Measurements from ENCODE around the gene MERTK. TPM values are rescaled to one million over a fixed set of nuclear protein-coding genes. Genes with fewer than 3 reads are reported as not detected.

MERTK gene
- total RNA-seq, 4 donors from 2014 or later: 3.4 to 9.7 (median 4.9) TPM

DNA sequence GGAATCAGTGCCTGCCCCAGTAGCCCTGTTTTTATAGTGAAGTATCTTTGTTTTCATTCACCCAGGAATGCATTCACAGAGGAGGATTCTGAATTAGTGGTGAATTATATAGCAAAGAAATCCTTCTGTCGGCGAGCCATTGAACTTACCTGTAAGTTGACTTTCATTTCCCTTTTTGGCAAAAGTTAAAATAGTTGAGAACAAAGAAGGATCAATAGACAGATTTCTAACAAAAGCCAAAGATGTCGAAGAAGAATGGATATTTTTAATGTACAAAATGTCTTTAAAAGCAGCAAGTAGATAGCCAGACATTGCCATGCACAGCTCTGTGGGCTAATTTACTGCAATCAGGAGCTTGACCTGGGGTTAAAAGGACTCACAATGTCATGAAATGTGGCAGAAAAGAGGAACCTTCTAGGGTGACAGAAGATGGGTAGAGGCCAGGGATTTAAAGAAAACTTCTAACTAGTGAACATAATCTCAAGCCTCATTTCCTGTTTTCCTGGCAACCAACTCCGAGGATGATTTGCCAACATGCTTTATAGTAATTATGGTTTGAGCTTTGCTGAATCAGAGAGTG is 102.8 kb downstream of the MERTK start:
- DNase-seq (ENCODE audit: low spot score in 2 of 2): no peak
- H3K4me3 ChIP-seq (ENCODE audit: low read depth, poor library complexity, severe bottlenecking): no peak overlapping the region
- no peak for TF ChIP-seq POLR2A (IDR thresholded peaks at IDR 0.05)
- TF ChIP-seq, protein P1, sequence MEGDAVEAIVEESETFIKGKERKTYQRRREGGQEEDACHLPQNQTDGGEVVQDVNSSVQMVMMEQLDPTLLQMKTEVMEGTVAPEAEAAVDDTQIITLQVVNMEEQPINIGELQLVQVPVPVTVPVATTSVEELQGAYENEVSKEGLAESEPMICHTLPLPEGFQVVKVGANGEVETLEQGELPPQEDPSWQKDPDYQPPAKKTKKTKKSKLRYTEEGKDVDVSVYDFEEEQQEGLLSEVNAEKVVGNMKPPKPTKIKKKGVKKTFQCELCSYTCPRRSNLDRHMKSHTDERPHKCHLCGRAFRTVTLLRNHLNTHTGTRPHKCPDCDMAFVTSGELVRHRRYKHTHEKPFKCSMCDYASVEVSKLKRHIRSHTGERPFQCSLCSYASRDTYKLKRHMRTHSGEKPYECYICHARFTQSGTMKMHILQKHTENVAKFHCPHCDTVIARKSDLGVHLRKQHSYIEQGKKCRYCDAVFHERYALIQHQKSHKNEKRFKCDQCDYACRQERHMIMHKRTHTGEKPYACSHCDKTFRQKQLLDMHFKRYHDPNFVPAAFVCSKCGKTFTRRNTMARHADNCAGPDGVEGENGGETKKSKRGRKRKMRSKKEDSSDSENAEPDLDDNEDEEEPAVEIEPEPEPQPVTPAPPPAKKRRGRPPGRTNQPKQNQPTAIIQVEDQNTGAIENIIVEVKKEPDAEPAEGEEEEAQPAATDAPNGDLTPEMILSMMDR (IDR thresholded peaks at IDR 0.05): no peak
- 53 to 62% methylated on average over 4 of the region's 4 CpGs for WGBS, 2 donors
- intact Hi-C loops (cut with DNase I; ENCODE audit: low total_unique reads): no loop called here

- intact Hi-C loops (cut with DNase I; ENCODE audit: low total_unique reads): no loop called here
- no peak for DNase-seq (ENCODE audit: low spot score in 2 of 2)
- TF ChIP-seq, protein P1 (IDR thresholded peaks at IDR 0.05): no peak
- no peak for TF ChIP-seq POLR2A (IDR thresholded peaks at IDR 0.05)
- no peak overlapping the region for H3K4me3 ChIP-seq (ENCODE audit: low read depth, poor library complexity, severe bottlenecking)
These were observed 103.5 kb downstream of the MERTK start for GRCh38 chr2:112001942-112002341.

GRCh38 chr2:112003576-112004252 is 105.3 kb downstream of the MERTK start:
- intact Hi-C loops (cut with DNase I; ENCODE audit: low total_unique reads): no loop called here
- WGBS, 2 donors: 75 to 91% methylated on average over 5 of the region's 5 CpGs
- no peak for TF ChIP-seq POLR2A (IDR thresholded peaks at IDR 0.05)
- TF ChIP-seq, protein P1 (IDR thresholded peaks at IDR 0.05): no peak
- DNase-seq (ENCODE audit: low spot score in 2 of 2): no peak
- no peak overlapping the region for H3K4me3 ChIP-seq (ENCODE audit: low read depth, poor library complexity, severe bottlenecking)

DNA sequence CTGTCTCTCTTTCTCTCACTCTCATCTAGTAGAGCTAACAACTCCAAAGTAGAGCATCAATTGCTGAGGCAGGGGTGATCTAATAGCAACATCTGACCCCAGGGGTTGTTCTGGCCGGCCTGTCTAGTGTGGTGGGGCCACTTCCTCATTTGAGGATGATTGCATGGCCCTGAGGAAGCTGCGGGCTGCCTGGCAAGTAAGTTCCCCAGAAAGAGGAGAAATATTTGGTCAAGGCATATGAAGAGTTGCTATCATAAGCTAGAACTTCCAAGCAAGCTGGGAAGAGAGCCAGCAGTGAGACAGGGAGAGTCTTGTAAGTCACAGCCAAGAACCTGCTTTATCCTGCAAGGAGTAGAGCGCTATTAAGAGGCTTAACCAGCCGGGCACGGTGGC is 105.8 kb downstream of the MERTK start:
- no peak overlapping the region for H3K4me3 ChIP-seq (ENCODE audit: low read depth, poor library complexity, severe bottlenecking)
- DNase-seq (ENCODE audit: low spot score in 2 of 2): peak; percentile 61 to 88
- intact Hi-C loops (cut with DNase I; ENCODE audit: low total_unique reads): no loop called here
- 58 to 64% methylated on average over 5 of the region's 5 CpGs for WGBS, 2 donors
- TF ChIP-seq, protein P1 (IDR thresholded peaks at IDR 0.05): no peak
- TF ChIP-seq POLR2A (IDR thresholded peaks at IDR 0.05): no peak

DNA sequence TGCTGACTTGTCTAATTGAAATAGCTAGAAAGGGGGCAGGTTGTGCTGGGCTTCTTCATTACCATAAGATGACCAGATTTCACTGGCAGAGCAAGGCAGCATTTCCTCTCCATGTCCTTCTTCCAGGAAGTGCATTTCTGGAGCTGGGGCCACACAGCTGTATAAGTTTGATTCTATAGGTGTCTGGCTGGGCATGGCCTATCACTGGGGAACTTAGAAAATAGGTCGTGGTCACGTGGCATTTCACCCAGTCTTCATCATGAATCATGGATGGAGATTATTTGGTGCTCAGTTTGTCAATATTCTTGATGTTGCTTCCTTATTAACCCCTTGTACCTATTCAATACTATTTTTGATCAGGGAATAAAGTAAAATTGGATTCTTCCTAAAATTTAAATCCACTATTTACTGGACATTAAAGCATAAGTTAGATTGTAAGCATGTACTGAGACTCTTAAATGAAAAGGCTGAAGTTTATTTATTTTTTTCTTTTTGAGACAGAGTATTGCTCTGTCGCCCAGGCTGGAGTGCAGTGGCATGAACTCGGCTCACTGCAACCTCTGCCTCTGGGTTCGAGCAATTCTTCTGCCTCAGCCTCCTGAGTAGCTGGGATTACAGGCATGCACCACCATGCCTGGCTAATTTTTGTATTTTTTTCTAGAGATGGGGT is 107.1 kb downstream of the MERTK start:
- WGBS, 2 donors: 91 to 92% methylated on average over 5 of the region's 5 CpGs
- TF ChIP-seq POLR2A (IDR thresholded peaks at IDR 0.05): no peak
- TF ChIP-seq, protein P1 (IDR thresholded peaks at IDR 0.05): no peak
- DNase-seq (ENCODE audit: low spot score in 2 of 2): no peak
- intact Hi-C loops (cut with DNase I; ENCODE audit: low total_unique reads): no loop called here
- no peak overlapping the region for H3K4me3 ChIP-seq (ENCODE audit: low read depth, poor library complexity, severe bottlenecking)
